HCT116 (cell line): Measurements from ENCODE around the gene TRIM16. TPM values are rescaled to one million over a fixed set of nuclear protein-coding genes. Genes with fewer than 3 reads are reported as not detected.
"Not testable (repeated sequence)": the region's sequence is repeated elsewhere in the genome, so short reads cannot be mapped to it uniquely, and the experiment has no call there.

Experiments
- ATAC-seq: fragments of 200-7000 bp; cut with Tn5 transposase; 2 replicates; pipeline ENCODE4 v1.9.1; 2020; ENCODE audit warnings: mild to moderate bottlenecking, moderate library complexity
- BruUV-seq: library from RNA; stranded (reverse); fragments of 400-500 nt; replicated peaks from 2 replicates; lab custom pipeline; 2021; lab: Mats Ljungman, UMichigan
- CTCF ChIA-PET: fragments of 300-600 bp; sonication (Branson Sonifier 250); formaldehyde crosslinking; loops from one replicate; lab custom pipeline; 2021; ENCODE audit warnings: antibody characterized with exemption; lab: Charles Lee
- POLR2A ChIA-PET: fragments of 300-600, 350-600 bp; sonication (Branson Sonifier 250); formaldehyde crosslinking; loops from one replicate; lab custom pipeline; 2021; ENCODE audit warnings: antibody characterized with exemption; lab: Charles Lee
- RAD21 ChIA-PET, 2 experiments: fragments of 300-600 bp; sonication (Branson Sonifier 250); formaldehyde crosslinking; loops; one replicate each; lab custom pipeline; 2023; ENCODE audit warnings: low total read pairs in 2 of 2; ENCODE audit not compliant: uncharacterized antibody in 2 of 2, unreplicated experiment in 2 of 2, low non-redundant PET in 1 of 2; lab: Charles Lee
- DNase-seq: peaks from one replicate; pipeline ENCODE4 v3.0.0-alpha.2; 2010; ENCODE audit warnings: low read depth, low spot score
- H2AFZ ChIP-seq: fragments of 200-600 bp; shearing (Covaris generic), sonication (generic); 2 replicates; pipeline ENCODE4 v1.6.1; 2017; ENCODE audit warnings: low read depth, mixed run types, mixed read lengths, antibody characterized with exemption, low read length; ENCODE audit not compliant: poor library complexity, severe bottlenecking
- H3K27ac ChIP-seq: 2 replicates; pipeline ENCODE4 v1.5.1; 2012; ENCODE audit warnings: low read depth, low read length
- H3K27me3 ChIP-seq: fragments of 200-600 bp; sonication (generic); 2 replicates; pipeline ENCODE4 v1.6.1; 2016; ENCODE audit warnings: mixed run types, low read length, mixed read lengths; ENCODE audit not compliant: insufficient read depth
- H3K36me3 ChIP-seq, 2 experiments: fragments of 200-500 bp in 1 of 2; fragments of 200-600 bp in 1 of 2; sonication (Bioruptor generic) in 1 of 2; sonication (generic) in 1 of 2; 2 replicates each; pipeline versions ENCODE4 v1.5.1 to v1.6.1; 2014 to 2016; ENCODE audit warnings: low read length in 2 of 2, inconsistent platforms in 1 of 2, mixed read lengths in 1 of 2, mixed run types in 1 of 2; ENCODE audit not compliant: insufficient read depth in 2 of 2, control insufficient read depth in 1 of 2
- H3K4me1 ChIP-seq, 2 experiments: fragments of 200-600 bp in 1 of 2; sonication (generic) in 1 of 2; 2 replicates each; pipeline versions ENCODE4 v1.5.1 to v1.6.1; 2012 to 2017; ENCODE audit warnings: low read length in 2 of 2, inconsistent platforms in 1 of 2, mild to moderate bottlenecking in 1 of 2, mixed read lengths in 1 of 2, mixed run types in 1 of 2, moderate library complexity in 1 of 2; ENCODE audit not compliant: insufficient read depth in 2 of 2, control insufficient read depth in 1 of 2
- H3K4me2 ChIP-seq: fragments of 200-600 bp; sonication (generic); 2 replicates; pipeline ENCODE4 v1.6.1; 2017; ENCODE audit warnings: mixed run types, low read length, mixed read lengths
- H3K4me3 ChIP-seq, 2 experiments: fragments of 200-600 bp in 1 of 2; sonication (generic) in 1 of 2; replicated peaks in 1 of 2; 2 replicates each; pipeline ENCODE4 v1.5.1; 2011 to 2016; ENCODE audit warnings: low read length in 2 of 2, control low read depth in 1 of 2, low read depth in 1 of 2, mild to moderate bottlenecking in 1 of 2, mixed read lengths in 1 of 2, mixed run types in 1 of 2
- H3K79me2 ChIP-seq: fragments of 200-600 bp; sonication (generic); 2 replicates; pipeline ENCODE4 v1.6.1; 2017; ENCODE audit warnings: mild to moderate bottlenecking, mixed run types, low read length, moderate library complexity, mixed read lengths; ENCODE audit not compliant: insufficient read depth
- H3K9ac ChIP-seq: fragments of 200-600 bp; sonication (generic); 2 replicates; pipeline ENCODE4 v1.6.1; 2016; ENCODE audit warnings: low read length, mixed read lengths
- H3K9me2 ChIP-seq: fragments of 200-600 bp; sonication (generic), shearing (Covaris generic); 2 replicates; pipeline ENCODE4 v1.6.1; 2017; ENCODE audit warnings: mixed run types, mild to moderate bottlenecking, moderate library complexity; ENCODE audit not compliant: insufficient read depth
- H3K9me3 ChIP-seq, 2 experiments: fragments of 200-500 bp in 1 of 2; fragments of 200-600 bp in 1 of 2; sonication (Bioruptor generic) in 1 of 2; sonication (generic) in 1 of 2; 2 replicates each; pipeline ENCODE4 v1.6.1; 2014 to 2017; ENCODE audit warnings: low read length in 2 of 2, mixed read lengths in 2 of 2, inconsistent platforms in 1 of 2, low read depth in 1 of 2, mild to moderate bottlenecking in 1 of 2, mixed run types in 1 of 2, moderate library complexity in 1 of 2; ENCODE audit not compliant: control insufficient read depth in 1 of 2, insufficient read depth in 1 of 2
- H4K20me1 ChIP-seq: fragments of 200-600 bp; sonication (generic), shearing (Covaris generic); 2 replicates; pipeline ENCODE4 v1.6.1; 2017; ENCODE audit warnings: mixed run types, mild to moderate bottlenecking, moderate library complexity; ENCODE audit not compliant: insufficient read depth
- intact Hi-C: fragments of 100-400 bp; cut with micrococcal nuclease; formaldehyde crosslinking; loops from 2 replicates; pipeline ENCODE4 v1.10.0; 2022
- total RNA-seq: library from RNA; stranded (reverse); gene quantifications from one replicate; pipeline ENCODE4 v1.2.1, GENCODE V29; 2021; ENCODE audit not compliant: unreplicated experiment

The TRIM16 gene
- total RNA-seq, 1 experiment from 2014 or later: 33.8 TPM

GRCh38 chr17:15642505-15643251, 41.4 kb downstream of the TRIM16 start:
- H3K4me3 ChIP-seq, H3K9ac ChIP-seq, H2AFZ ChIP-seq, CTCF ChIA-PET, H3K79me2 ChIP-seq, H4K20me1 ChIP-seq, H3K9me3 ChIP-seq, H3K36me3 ChIP-seq, DNase-seq, H3K27me3 ChIP-seq, H3K9me2 ChIP-seq, intact Hi-C loops, POLR2A ChIA-PET, RAD21 ChIA-PET: not testable (repeated sequence)
- Histone ChIP-seq H3K4me1 (peaks cover 19 to 39% of the 10 kb centered on the region in 2 experiments), H3K27ac (peak overlapping the region; percentile 52; the same call in 1 of the 2 replicates), H3K4me2 (0 out of 2 replicates have a peak overlapping the region, but pooled peaks have one; percentile 21)
- ATAC-seq: peak; percentile 62
- BruUV-seq: TSS peak; percentile 35

- RAD21 ChIA-PET, DNase-seq, POLR2A ChIA-PET, H3K9ac ChIP-seq, H3K27me3 ChIP-seq, H2AFZ ChIP-seq, BruUV-seq, H3K9me2 ChIP-seq, intact Hi-C loops, H3K9me3 ChIP-seq, H4K20me1 ChIP-seq, H3K4me3 ChIP-seq, ATAC-seq, H3K36me3 ChIP-seq, H3K4me2 ChIP-seq, H3K79me2 ChIP-seq, CTCF ChIA-PET: not testable (repeated sequence)
- Histone ChIP-seq H3K27ac (peak overlapping the region; percentile 40; the same call in 1 of the 2 replicates), H3K4me1 (peaks cover 19 to 38% of the 10 kb centered on the region in 2 experiments)
Observed at GRCh38 chr17:15642014-15642413, 42.1 kb downstream of the TRIM16 start.

- RAD21 ChIA-PET, H3K4me3 ChIP-seq, H3K9me3 ChIP-seq, H3K9me2 ChIP-seq, intact Hi-C loops, POLR2A ChIA-PET, H4K20me1 ChIP-seq, H3K36me3 ChIP-seq, DNase-seq, H2AFZ ChIP-seq, H3K79me2 ChIP-seq, H3K4me1 ChIP-seq, H3K27ac ChIP-seq, CTCF ChIA-PET, H3K9ac ChIP-seq, H3K27me3 ChIP-seq, BruUV-seq, ATAC-seq, H3K4me2 ChIP-seq: not testable (repeated sequence)
Observed at GRCh38 chr17:15630930-15631453, 53.1 kb downstream of the TRIM16 start.

- H3K9ac ChIP-seq, H3K36me3 ChIP-seq, H2AFZ ChIP-seq, H3K9me3 ChIP-seq, H3K4me1 ChIP-seq, H4K20me1 ChIP-seq, BruUV-seq, DNase-seq, intact Hi-C loops, POLR2A ChIA-PET, ATAC-seq, H3K27me3 ChIP-seq, H3K27ac ChIP-seq, H3K9me2 ChIP-seq, H3K79me2 ChIP-seq, H3K4me2 ChIP-seq, H3K4me3 ChIP-seq, RAD21 ChIA-PET: not testable (repeated sequence)
- CTCF ChIA-PET: interaction anchor here (0.6 kb wide), 1 partner anchor 387 kb away, joined by 3 read pairs; no protein-coding TSS in a partner anchor
Observed at GRCh38 chr17:15629991-15630390, 54.1 kb downstream of the TRIM16 start.
